ENCODE results near the gene RAB14. TPM values are rescaled to one million over a fixed set of nuclear protein-coding genes. Genes with fewer than 3 reads are reported as not detected.

RAB14 gene
- total RNA-seq, 1 experiment from 2014 or later = 63.1 TPM

DNA sequence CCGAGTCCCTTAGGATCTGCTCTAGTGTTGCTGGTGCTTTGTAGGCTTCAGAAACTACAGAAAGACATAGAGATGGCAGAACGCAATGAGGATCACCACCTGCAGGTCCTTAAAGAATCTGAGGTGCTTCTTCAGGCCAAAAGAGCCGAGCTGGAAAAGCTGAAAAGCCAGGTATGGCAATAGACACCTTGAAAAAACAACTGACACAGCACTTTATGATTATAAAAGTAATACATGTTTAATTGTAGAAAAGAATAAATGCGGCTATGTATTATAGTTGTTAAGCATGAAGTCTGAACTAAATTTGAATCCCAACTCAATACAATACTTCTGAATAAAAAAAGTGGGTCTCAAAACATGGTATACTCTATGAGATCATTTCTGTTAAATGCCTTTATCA lies 43.7 kb downstream of the RAB14 start:
- Histone ChIP-seq H3K27me3 (ENCODE audit: insufficient read depth, low read length) (no peaks in the 10 kb centered on the region), H3K4me1 (ENCODE audit: control insufficient read depth in 1 of 2, insufficient read depth in 2 of 2, low read length in 2 of 2) (peaks cover 9 to 30% of the 10 kb centered on the region in 2 experiments; a peak in 3 of 4 replicates), H3K36me3 (ENCODE audit: control insufficient read depth in 1 of 2, insufficient read depth in 2 of 2, low read length in 2 of 2) (peaks cover 5 to 8% of the 10 kb centered on the region in 2 experiments; a peak in 2 of 4 replicates), H2AFZ (ENCODE audit: low read depth, low read length, poor library complexity, severe bottlenecking) (no peak overlapping the region), H3K4me2 (ENCODE audit: low read length) (no peak overlapping the region), H4K20me1 (ENCODE audit: insufficient read depth) (no peaks in the 10 kb centered on the region; the same call in 1 of the 2 replicates), H3K4me3 (replicated peaks in 1 of 2; ENCODE audit: low read depth in 1 of 2, low read length in 2 of 2) (no peak overlapping the region), H3K27ac (ENCODE audit: low read depth, low read length) (no peak overlapping the region), H3K9me2 (ENCODE audit: insufficient read depth) (no peaks in the 10 kb centered on the region), H3K9me3 (ENCODE audit: control insufficient read depth in 1 of 2, insufficient read depth in 1 of 2, low read depth in 1 of 2, low read length in 2 of 2) (no peaks in the 10 kb centered on the region), H3K79me2 (ENCODE audit: insufficient read depth, low read length) (no peaks in the 10 kb centered on the region), H3K9ac (ENCODE audit: low read length) (no peak overlapping the region)
- RAD21 ChIA-PET (ENCODE audit: low non-redundant PET in 1 of 2, low total read pairs in 2 of 2, uncharacterized antibody in 2 of 2, unreplicated experiment in 2 of 2) = no interaction called here
- POLR2A ChIA-PET = no interaction called here
- BruUV-seq (replicated peaks) = no TSS peak
- CTCF ChIA-PET = interaction anchor here (1.1 to 1.6 kb wide), 2 partner anchors 11 to 176 kb away, joined by 3 to 7 read pairs; no protein-coding TSS in a partner anchor
- TF ChIP-seq POLR2AphosphoS5 (IDR thresholded peaks at IDR 0.05; ENCODE audit: low read depth, low read length) = no peak
- TF ChIP-seq EZH2phosphoT487 (IDR thresholded peaks at IDR 0.05; ENCODE audit: borderline replicate concordance) = no peak
- no peak for TF ChIP-seq EZH2 (IDR thresholded peaks at IDR 0.05)
- no peak for TF ChIP-seq TCF7L2 (IDR thresholded peaks at IDR 0.05; ENCODE audit: borderline replicate concordance, extremely low read depth, insufficient read depth, insufficient read length)
- TF ChIP-seq SIN3A (IDR thresholded peaks at IDR 0.05; ENCODE audit: low read depth) = no peak
- no peak for TF ChIP-seq POLR2A (IDR thresholded peaks at IDR 0.05; ENCODE audit: borderline replicate concordance, extremely low read depth, insufficient read depth, insufficient read length)
- no peak for TF ChIP-seq FOSL1 (IDR thresholded peaks at IDR 0.05; ENCODE audit: low read depth)
- TF ChIP-seq MAX (IDR thresholded peaks at IDR 0.05) = no peak
- no peak for TF ChIP-seq ELF1 (IDR thresholded peaks at IDR 0.05; ENCODE audit: borderline replicate concordance, low read depth)
- no peak for TF ChIP-seq ZFX (IDR thresholded peaks at IDR 0.05)
- no peak for TF ChIP-seq EGR1 (IDR thresholded peaks at IDR 0.05; ENCODE audit: low read depth)
- TF ChIP-seq JUND (IDR thresholded peaks at IDR 0.05) = no peak
- TF ChIP-seq SP1 (IDR thresholded peaks at IDR 0.05; ENCODE audit: low read depth) = no peak
- TF ChIP-seq, protein P1, sequence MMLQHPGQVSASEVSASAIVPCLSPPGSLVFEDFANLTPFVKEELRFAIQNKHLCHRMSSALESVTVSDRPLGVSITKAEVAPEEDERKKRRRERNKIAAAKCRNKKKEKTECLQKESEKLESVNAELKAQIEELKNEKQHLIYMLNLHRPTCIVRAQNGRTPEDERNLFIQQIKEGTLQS (IDR thresholded peaks at IDR 0.05) = no peak
- TF ChIP-seq ZBTB33 (IDR thresholded peaks at IDR 0.05; ENCODE audit: extremely low read depth, insufficient replicate concordance, low read length) = no peak
- TF ChIP-seq SRF (IDR thresholded peaks at IDR 0.05; ENCODE audit: low read depth) = no peak
- no peak for TF ChIP-seq YY1 (IDR thresholded peaks at IDR 0.05; ENCODE audit: extremely low read depth, insufficient replicate concordance, low read depth, low read length)
- TF ChIP-seq CEBPB (IDR thresholded peaks at IDR 0.05; ENCODE audit: low read depth) = no peak
- no peak for TF ChIP-seq RAD21 (IDR thresholded peaks at IDR 0.05; ENCODE audit: low read depth)
- ATAC-seq (no peak), DNase-seq (ENCODE audit: low read depth, low spot score) (no peak)
- intact Hi-C loops (cut with micrococcal nuclease) = loop anchor here (10.0 kb wide), 1 partner anchor 403 kb away; no protein-coding TSS in a partner anchor

Data from HCT116 (cell line).